Left hindlimb (tissue), 1 donor: ENCODE results near the gene TMEM107.
"Not testable (repeated sequence)": the region's sequence is repeated elsewhere in the genome, so short reads cannot be mapped to it uniquely, and the experiment has no call there.

ENCODE experiments used
- DNase-seq: peaks from one replicate; pipeline ENCODE4 v3.0.0-alpha.2; 2018

Gene TMEM107

GRCh38 chr17:8176197-8176940 is at the start of gene TMEM107:
Gene TMEM107, minus strand, starts transcription at chr17:8176380. Its CDS starts 94 bp downstream, at chr17:8176286.
- peak; percentile 93 for DNase-seq

GRCh38 chr17:8224891-8225812 is 49.0 kb upstream of the TMEM107 start:
- no peak for DNase-seq

- DNase-seq: peak; percentile 80
Measured at GRCh38 chr17:8223356-8224126, 47.4 kb upstream of the TMEM107 start.

- DNase-seq: peak; percentile 96
Measured at GRCh38 chr17:8222630-8223355, 46.6 kb upstream of the TMEM107 start.

- no peak for DNase-seq
Measured at GRCh38 chr17:8222380-8222629, 46.1 kb upstream of the TMEM107 start.

GRCh38 chr17:8221663-8222379 is 45.6 kb upstream of the TMEM107 start:
- DNase-seq: peak; percentile 96

GRCh38 chr17:8220783-8221662 is 44.8 kb upstream of the TMEM107 start:
- DNase-seq: peak; percentile 96

- DNase-seq: not testable (repeated sequence)
Measured at GRCh38 chr17:8214000-8214399, 37.8 kb upstream of the TMEM107 start.

GRCh38 chr17:8212312-8213180 is 36.4 kb upstream of the TMEM107 start:
- DNase-seq: no peak

GRCh38 chr17:8210761-8211458 is 34.7 kb upstream of the TMEM107 start:
- no peak for DNase-seq

- peak; percentile 95 for DNase-seq
Measured at GRCh38 chr17:8209907-8210760, 34.0 kb upstream of the TMEM107 start, which contains the start of gene AURKB. Gene AURKB, minus strand, starts transcription at chr17:8210575. Its CDS starts 351 bp downstream, at chr17:8210224.

- DNase-seq: no peak
Measured at GRCh38 chr17:8206536-8206935, 30.4 kb upstream of the TMEM107 start.

- DNase-seq: no peak
Measured at GRCh38 chr17:8204761-8205555, 28.8 kb upstream of the TMEM107 start.

- DNase-seq: peak; percentile 84
Measured at GRCh38 chr17:8192070-8192815, 16.1 kb upstream of the TMEM107 start.

- no peak for DNase-seq
Measured at GRCh38 chr17:8190506-8190905, 14.3 kb upstream of the TMEM107 start.

- DNase-seq: peak; percentile 97
Measured at GRCh38 chr17:8189711-8190477, 13.7 kb upstream of the TMEM107 start, which contains the start of gene BORCS6. Gene BORCS6, minus strand, starts transcription at chr17:8190180. Its CDS starts 40 bp downstream, at chr17:8190140.
